ENCODE measurements around the gene ZNF532. TPM values are rescaled to one million over a fixed set of nuclear protein-coding genes. Genes with fewer than 3 reads are reported as not detected.

ZNF532 gene
- total and polyA plus RNA-seq, 2 of the 13 experiments (the other 11 are each of a cell fraction or from before 2014, with no cell fraction given), result not detected

DNA sequence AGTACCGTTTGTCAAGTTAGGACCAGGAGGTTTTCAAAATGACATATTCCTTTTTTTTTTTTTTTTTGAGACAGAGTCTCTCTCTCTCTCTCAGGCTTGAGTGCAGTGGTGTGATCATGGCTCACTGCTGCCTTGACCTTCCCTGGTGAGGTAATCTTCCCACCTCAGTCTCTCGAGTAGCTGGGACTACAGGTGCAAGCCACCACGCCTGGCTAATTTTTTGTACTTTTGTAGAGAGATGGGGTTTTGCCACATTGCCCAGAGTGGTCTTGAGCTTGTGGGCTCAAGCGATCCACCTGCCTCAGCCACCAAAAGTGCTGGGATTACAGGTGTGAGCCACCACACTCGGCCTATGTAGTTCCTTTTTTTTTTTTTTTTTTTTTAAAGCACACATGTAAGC is 147.1 kb downstream of the ZNF532 start (continued):
- no peak for TF ChIP-seq REXO4 (CRISPR knock-in tag; IDR thresholded peaks at IDR 0.05; ENCODE audit: borderline replicate concordance)

DNA sequence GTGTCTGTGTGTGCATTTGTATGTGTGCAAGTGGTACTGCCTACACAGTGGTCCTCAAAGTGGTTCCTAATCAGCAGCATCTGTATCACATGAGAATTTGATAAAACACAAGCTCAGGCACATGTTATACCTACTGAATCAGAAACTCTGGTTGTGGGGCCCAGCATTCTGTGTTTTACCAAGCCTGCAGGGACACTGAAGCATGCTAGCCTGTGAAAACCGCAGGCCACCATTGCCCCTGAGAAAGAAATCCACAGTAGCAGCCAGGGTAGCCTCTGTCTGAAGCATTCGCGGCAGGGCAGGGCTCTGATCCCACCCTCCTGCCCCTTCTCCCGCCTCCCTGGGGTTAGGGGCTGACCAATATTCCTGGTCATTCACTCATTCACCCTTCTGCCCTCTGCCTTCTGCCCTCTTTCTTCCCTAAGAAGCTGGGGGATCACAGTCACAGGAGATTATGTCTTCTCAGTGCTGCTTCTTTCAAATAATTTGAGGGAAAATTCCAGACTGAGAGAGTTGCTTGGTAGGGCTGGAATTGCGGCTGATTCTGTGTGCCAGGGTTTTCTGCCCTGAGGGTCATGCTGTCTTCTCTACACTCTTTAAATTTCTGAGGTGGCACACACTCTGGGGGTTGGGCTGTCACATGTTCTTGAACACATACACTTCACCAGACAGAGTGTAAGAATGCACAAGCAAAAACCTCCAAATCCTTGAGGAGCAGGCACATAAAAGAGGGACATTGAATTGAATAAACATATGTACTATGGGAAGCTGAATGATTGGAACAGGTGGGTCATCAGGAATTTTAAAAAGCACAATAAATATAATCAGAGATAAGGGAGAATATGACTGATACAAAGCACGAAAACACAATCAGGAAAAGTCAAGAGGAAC is 148.4 kb downstream of the ZNF532 start:
- no peak overlapping the region for H3K27ac ChIP-seq (ENCODE audit: extremely low read length, insufficient read depth, low read length)

More for the DNA sequence above, 148.4 kb downstream of the ZNF532 start:
- Histone ChIP-seq H3K9ac (ENCODE audit: insufficient read depth, low read depth, low read length) (no peak overlapping the region), H3K79me2 (ENCODE audit: insufficient read depth, low read length) (no peaks in the 10 kb centered on the region), H3K4me3 (replicated peaks in 1 of 3; ENCODE audit: insufficient read depth in 1 of 3, low read depth in 2 of 3, low read length in 3 of 3) (no peak overlapping the region), H3K36me3 (replicated peaks in 1 of 2; ENCODE audit: control insufficient read depth in 1 of 2, insufficient read depth in 2 of 2, low read length in 2 of 2) (no peaks in the 10 kb centered on the region), H3K4me1 (ENCODE audit: insufficient read depth, low read length) (no peaks in the 10 kb centered on the region), H3K4me2 (ENCODE audit: low read depth, low read length) (no peak overlapping the region), H2AFZ (ENCODE audit: low read length) (no peak overlapping the region), H3K27me3 (ENCODE audit: control insufficient read depth in 1 of 2, insufficient read depth in 2 of 2, low read length in 2 of 2) (peaks cover 1 to 13% of the 10 kb centered on the region in 2 experiments; a peak in 3 of 5 replicates), H4K20me1 (ENCODE audit: insufficient read depth, low read length) (no peaks in the 10 kb centered on the region), H3K9me3 (ENCODE audit: low read length) (no peaks in the 10 kb centered on the region)
- POLR2A ChIA-PET, result no interaction called here
- in situ Hi-C loops (cut with HindIII; ENCODE audit: extremely low pct_ligation_motif_present, low pct_unique_long_range_greater_than_20kb), result no loop called here
- FAIRE-seq (no peak), DNase-seq (ENCODE audit: low spot score) (no peak), ATAC-seq (no peak)
- BruUV-seq (replicated peaks), result no TSS peak
- no peak for TF ChIP-seq ZBTB21 (CRISPR knock-in tag; IDR thresholded peaks at IDR 0.05)
- no peak for TF ChIP-seq ZKSCAN1 (IDR thresholded peaks at IDR 0.05; ENCODE audit: low read length)
- TF ChIP-seq ISL2 (CRISPR knock-in tag; IDR thresholded peaks at IDR 0.05), result no peak
- TF ChIP-seq, protein P1, sequence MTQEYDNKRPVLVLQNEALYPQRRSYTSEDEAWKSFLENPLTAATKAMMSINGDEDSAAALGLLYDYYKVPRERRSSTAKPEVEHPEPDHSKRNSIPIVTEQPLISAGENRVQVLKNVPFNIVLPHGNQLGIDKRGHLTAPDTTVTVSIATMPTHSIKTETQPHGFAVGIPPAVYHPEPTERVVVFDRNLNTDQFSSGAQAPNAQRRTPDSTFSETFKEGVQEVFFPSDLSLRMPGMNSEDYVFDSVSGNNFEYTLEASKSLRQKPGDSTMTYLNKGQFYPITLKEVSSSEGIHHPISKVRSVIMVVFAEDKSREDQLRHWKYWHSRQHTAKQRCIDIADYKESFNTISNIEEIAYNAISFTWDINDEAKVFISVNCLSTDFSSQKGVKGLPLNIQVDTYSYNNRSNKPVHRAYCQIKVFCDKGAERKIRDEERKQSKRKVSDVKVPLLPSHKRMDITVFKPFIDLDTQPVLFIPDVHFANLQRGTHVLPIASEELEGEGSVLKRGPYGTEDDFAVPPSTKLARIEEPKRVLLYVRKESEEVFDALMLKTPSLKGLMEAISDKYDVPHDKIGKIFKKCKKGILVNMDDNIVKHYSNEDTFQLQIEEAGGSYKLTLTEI (CRISPR knock-in tag; conservative IDR thresholded peaks at IDR 0.05), result no peak
- TF ChIP-seq SP4 (CRISPR knock-in tag; IDR thresholded peaks at IDR 0.05), result no peak
- no peak for TF ChIP-seq ZNF430 (CRISPR knock-in tag; IDR thresholded peaks at IDR 0.05)
- no peak for TF ChIP-seq ZNF138 (CRISPR knock-in tag; IDR thresholded peaks at IDR 0.05; ENCODE audit: low read depth)
- no peak for TF ChIP-seq ZNF10 (CRISPR knock-in tag; IDR thresholded peaks at IDR 0.05; ENCODE audit: borderline replicate concordance, low read depth)
- no peak for TF ChIP-seq HNRNPUL1 (IDR thresholded peaks at IDR 0.05; ENCODE audit: low read depth, low read length)
- no peak for TF ChIP-seq SUZ12 (IDR thresholded peaks at IDR 0.05; ENCODE audit: low read depth, low read length)
- CTCF ChIA-PET (ENCODE audit: low intra/inter-chr PET ratio, low total read pairs), result no interaction called here
- 0% methylated on average over 6 of the region's 6 CpGs for WGBS (ENCODE audit: low lambda C conversion rate)
- intact Hi-C loops (cut with micrococcal nuclease; ENCODE audit: unreplicated experiment), result no loop called here
